CD4-positive, alpha-beta T cell treated with Interferon gamma for 1 hour (primary cell): Measurements from ENCODE around the gene NDRG2.
A peak's percentile ranks its signal among the peaks of the same experiment; 100 is the strongest.
"Not testable (repeated sequence)": the region's sequence is repeated elsewhere in the genome, so short reads cannot be mapped to it uniquely, and the experiment has no call there.

Experiments
- DNase-seq: peaks from one replicate; pipeline ENCODE4 v3.0.0-alpha.2; 2020

NDRG2 gene

GRCh38 chr14:21003788-21004346 is 21.0 kb downstream of the NDRG2 start:
- DNase-seq: no peak

GRCh38 chr14:21001218-21001617 is 23.6 kb downstream of the NDRG2 start:
- no peak for DNase-seq

GRCh38 chr14:20999591-20999990 is 25.3 kb downstream of the NDRG2 start:
- no peak for DNase-seq

GRCh38 chr14:20998674-20999366 is 26.0 kb downstream of the NDRG2 start, which contains the start of gene SLC39A2:
SLC39A2 (plus strand) TSS chr14:20999293; CDS start chr14:20999447, 154 bp downstream.
- no peak for DNase-seq

- DNase-seq: no peak
These were observed 26.7 kb downstream of the NDRG2 start for GRCh38 chr14:20998139-20998538.

GRCh38 chr14:20997564-20997963 is 27.3 kb downstream of the NDRG2 start:
- no peak for DNase-seq

- DNase-seq: no peak
These were observed 27.7 kb downstream of the NDRG2 start for GRCh38 chr14:20997115-20997514.

- DNase-seq: no peak
These were observed 28.3 kb downstream of the NDRG2 start for GRCh38 chr14:20996521-20996920.

GRCh38 chr14:20989787-20990600 is 34.9 kb downstream of the NDRG2 start, which contains the start of gene METTL17:
METTL17 (plus strand) TSS chr14:20989980; CDS start chr14:20990003, 23 bp downstream.
- DNase-seq: peak; percentile 86

GRCh38 chr14:20989471-20989786 is 35.4 kb downstream of the NDRG2 start:
- DNase-seq: no peak

- DNase-seq: no peak
These were observed 36.0 kb downstream of the NDRG2 start for GRCh38 chr14:20988717-20989470.

GRCh38 chr14:20986811-20987210 is 38.0 kb downstream of the NDRG2 start:
- no peak for DNase-seq

GRCh38 chr14:20985650-20986049 is 39.2 kb downstream of the NDRG2 start:
- DNase-seq: not testable (repeated sequence)

- no peak for DNase-seq
These were observed 42.1 kb downstream of the NDRG2 start for GRCh38 chr14:20982646-20983369.

- DNase-seq: no peak
These were observed 44.0 kb downstream of the NDRG2 start for GRCh38 chr14:20980906-20981305.

- DNase-seq: no peak
These were observed 46.2 kb downstream of the NDRG2 start for GRCh38 chr14:20978687-20979086.

- DNase-seq: no peak
These were observed 48.6 kb downstream of the NDRG2 start for GRCh38 chr14:20976291-20976690.

GRCh38 chr14:20973501-20973900 is 51.4 kb downstream of the NDRG2 start:
- DNase-seq: no peak

- no peak for DNase-seq
These were observed 53.2 kb downstream of the NDRG2 start for GRCh38 chr14:20971705-20972021.

GRCh38 chr14:20970983-20971704 is 53.7 kb downstream of the NDRG2 start:
- DNase-seq: peak; percentile 78

GRCh38 chr14:20970647-20970982 is 54.2 kb downstream of the NDRG2 start:
- DNase-seq: no peak

- DNase-seq: no peak
These were observed 55.5 kb downstream of the NDRG2 start for GRCh38 chr14:20969336-20969735.
